Right lobe of liver (tissue), 6 donors: Measurements from ENCODE around the gene TBX2. TPM values are rescaled to one million over a fixed set of nuclear protein-coding genes. Genes with fewer than 3 reads are reported as not detected.

Source experiments
- ATAC-seq, 4 donors: fragments of 200-7000 bp; cut with Tn5 transposase; one replicate each; pipeline ENCODE4 v1.9.1; 2020; ENCODE audit warnings: mild to moderate bottlenecking in 4 of 4, moderate library complexity in 4 of 4
- DNase-seq, 3 donors: peaks; one replicate each; pipeline ENCODE4 v3.0.0-alpha.2; 2020
- H3K27ac ChIP-seq, 3 donors: fragments of 200-600 bp; one replicate each; pipeline ENCODE4 v1.8.0; 2022
- H3K27me3 ChIP-seq, 2 donors: fragments of 200-600 bp; one replicate each; pipeline ENCODE4 v1.8.0; 2022
- H3K36me3 ChIP-seq, 4 donors: fragments of 200-600 bp; sonication (generic) in 1 of 4; one replicate each; pipeline versions ENCODE4 v1.5.1 to v1.8.0; 2017 to 2022; ENCODE audit warnings: control low read depth in 1 of 4
- H3K4me1 ChIP-seq, 4 donors: fragments of 200-600 bp; sonication (generic) in 1 of 4; one replicate each; pipeline versions ENCODE4 v1.5.1 to v1.8.0; 2017 to 2022; ENCODE audit warnings: control low read depth in 1 of 4
- H3K4me3 ChIP-seq, 3 donors: fragments of 200-600 bp; one replicate each; pipeline ENCODE4 v1.8.0; 2022
- H3K9me3 ChIP-seq, 4 donors: fragments of 200-600 bp; sonication (generic) in 1 of 4; one replicate each; pipeline versions ENCODE4 v1.5.1 to v1.8.0; 2017 to 2022; ENCODE audit warnings: control low read depth in 1 of 4
- CTCF ChIP-seq, 4 donors: fragments of 200-600 bp in 3 of 4; fragments of 450-650 bp in 1 of 4; IDR thresholded peaks; one replicate each; pipeline versions ENCODE4 v1.5.1 to v1.8.0; 2016 to 2022; ENCODE audit warnings: antibody characterized with exemption in 4 of 4, mild to moderate bottlenecking in 2 of 4
- POLR2A ChIP-seq: fragments of 450-650 bp; IDR thresholded peaks from one replicate; pipeline ENCODE4 v1.6.1; 2017; ENCODE audit warnings: antibody characterized with exemption, mild to moderate bottlenecking
- WGBS: methylation state at CpG from one replicate; pipeline ENCODE4 v1.1.6; 2018; ENCODE audit warnings: low coverage, low lambda C conversion rate; ENCODE audit not compliant: insufficient coverage; ENCODE audit errors: missing lambda C conversion rate; 5-methylcytosine and 5-hydroxymethylcytosine counted together
- intact Hi-C, 2 donors: fragments of 100-400 bp; cut with DNase I; formaldehyde crosslinking; loops; one replicate each; pipeline versions ENCODE4 v1.11.2 to v1.14.1; 2022
- total RNA-seq, 6 experiments: library from RNA; depleted of rRNA in 2 of 6; stranded (reverse); fragments of >200 nt in 2 of 6; fragmentation: NEBNext Ultra II Directional in 3 of 6; extraction: Animal tissue kit (Norgen Biotek cat#: 25700) in 3 of 6; gene quantifications; one replicate each; pipeline versions ENCODE4 v1.1.0 to v1.2.4, GENCODE V29; 2016 to 2023
- donor health status: DM: no; HTN: yes; CAD: no.
- donor health status: DM: no; HTN: no; CAD: no.
- donor health status: DM: no; HTN: no; CAD: no.
- donor health status: DM: no; HTN: yes; CAD: no.
- donor health status: DM: no; HTN: yes; CAD: no.

The TBX2 gene
- total RNA-seq, 6 experiments from 2014 or later: 1.9 to 4.4 (median 2.7) TPM

- Histone ChIP-seq H3K9me3 (no peaks in the 10 kb centered on the region), H3K27me3 (no peaks in the 10 kb centered on the region), H3K36me3 (no peaks in the 10 kb centered on the region), H3K27ac (peak overlapping the region; percentile 21 to 76 (median 26)), H3K4me1 (peaks cover 0 to 22% (median 0%) of the 10 kb centered on the region in 4 donors), H3K4me3 (peak overlapping the region; percentile 54 to 58 (median 58))
- intact Hi-C loops: loop anchor here in 1 of 2 donors (5.0 to 10.0 kb wide), 2 partner anchors 408 to 424 kb away; no protein-coding TSS in a partner anchor
- ATAC-seq (peak; percentile 62 to 65 (median 64)), DNase-seq (peak; percentile 81 to 88 (median 83))
- TF ChIP-seq POLR2A (no peak), CTCF (IDR thresholded peaks at IDR 0.05) (peak; percentile 41 to 49 (median 46))
- WGBS: 10% methylated on average over 29 of the region's 48 CpGs
These were observed 10.7 kb downstream of the TBX2 start for GRCh38 chr17:61410141-61411010.

- DNase-seq (no peak), ATAC-seq (no peak)
- H3K9me3 ChIP-seq: no peaks in the 10 kb centered on the region
- 4% methylated on average over 5 of the region's 29 CpGs for WGBS
- H3K4me3 ChIP-seq: peak overlapping the region; percentile 54 to 58 (median 58)
- intact Hi-C loops: loop anchor here in 1 of 2 donors (5.0 to 10.0 kb wide), 2 partner anchors 409 to 424 kb away; no protein-coding TSS in a partner anchor
- peaks cover 0 to 22% (median 0%) of the 10 kb centered on the region in 4 donors for H3K4me1 ChIP-seq
- H3K36me3 ChIP-seq: no peaks in the 10 kb centered on the region
- no peak for TF ChIP-seq POLR2A
- peak in 1 of 4 donors; percentile 4 for TF ChIP-seq CTCF (IDR thresholded peaks at IDR 0.05)
- H3K27me3 ChIP-seq: no peaks in the 10 kb centered on the region
- peak overlapping the region; percentile 55 to 84 (median 76) for H3K27ac ChIP-seq
These were observed 11.3 kb downstream of the TBX2 start for GRCh38 chr17:61411011-61411260.

- peak; percentile 6 for TF ChIP-seq POLR2A
- peak in 2 of 4 donors; percentile 1 to 9 for TF ChIP-seq CTCF (IDR thresholded peaks at IDR 0.05)
- no peaks in the 10 kb centered on the region for H3K36me3 ChIP-seq
- peaks cover 0 to 22% (median 0%) of the 10 kb centered on the region in 4 donors for H3K4me1 ChIP-seq
- WGBS: 2% methylated on average over 20 of the region's 75 CpGs
- intact Hi-C loops: loop anchor here in 1 of 2 donors (5.0 to 10.0 kb wide), 2 partner anchors 409 to 423 kb away; no protein-coding TSS in a partner anchor
- peak overlapping the region; percentile 55 to 84 (median 76) for H3K27ac ChIP-seq
- DNase-seq: peak; percentile 64 to 70 (median 65)
- H3K4me3 ChIP-seq: peak overlapping the region; percentile 54 to 58 (median 58)
- peak; percentile 35 to 48 (median 40) for ATAC-seq
- H3K9me3 ChIP-seq: no peaks in the 10 kb centered on the region
- no peaks in the 10 kb centered on the region for H3K27me3 ChIP-seq
These were observed 11.9 kb downstream of the TBX2 start for GRCh38 chr17:61411261-61412142.

DNA sequence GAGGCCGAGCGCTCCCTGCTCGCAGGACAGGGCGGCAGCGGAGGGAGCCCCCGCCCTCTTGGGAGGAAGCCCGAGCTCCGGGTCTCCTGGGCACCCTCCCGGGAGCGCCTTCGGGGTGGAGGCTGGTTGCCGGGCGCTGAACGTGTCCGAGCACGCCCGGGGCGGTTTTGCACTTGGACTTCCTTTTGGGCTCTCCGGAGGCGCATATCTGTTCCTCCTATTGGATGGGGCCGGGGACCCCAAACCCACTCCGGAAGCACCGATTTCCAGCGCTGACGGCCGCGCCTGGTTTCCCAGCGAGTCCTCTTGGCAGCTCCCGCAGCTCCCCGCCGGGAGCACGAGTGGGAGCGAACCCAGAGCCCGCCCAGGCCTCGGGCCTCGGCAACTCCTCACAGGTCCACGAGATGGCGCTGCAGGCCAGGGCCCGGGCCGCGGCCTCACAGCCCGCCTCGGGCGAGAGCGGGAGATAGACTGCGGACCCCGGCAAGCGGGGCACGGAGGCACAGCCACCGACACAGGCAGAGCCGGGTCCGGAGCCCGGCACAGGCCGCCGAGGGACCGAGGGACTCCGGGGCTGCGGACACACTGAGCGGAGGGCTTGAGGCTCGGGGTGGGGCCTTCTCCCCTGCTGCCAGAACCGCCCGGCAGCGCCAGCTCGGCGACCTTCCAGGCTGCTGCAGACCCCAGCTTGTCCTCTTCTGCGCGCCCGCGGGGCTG is 12.7 kb downstream of the TBX2 start:
- ATAC-seq: peak; percentile 76 to 82 (median 78)
- H3K9me3 ChIP-seq: no peaks in the 10 kb centered on the region
- intact Hi-C loops: loop anchor here in 1 of 2 donors (5.0 to 10.0 kb wide), 2 partner anchors 410 to 422 kb away; no protein-coding TSS in a partner anchor
- no peaks in the 10 kb centered on the region for H3K27me3 ChIP-seq
- peak; percentile 83 to 84 (median 84) for DNase-seq
- H3K4me3 ChIP-seq: peak overlapping the region; percentile 54 to 58 (median 58)
- H3K36me3 ChIP-seq: no peaks in the 10 kb centered on the region
- peaks cover 0 to 29% (median 2%) of the 10 kb centered on the region in 4 donors for H3K4me1 ChIP-seq
- 0% methylated on average over 1 of the region's 69 CpGs for WGBS
- peak overlapping the region; percentile 55 to 84 (median 76) for H3K27ac ChIP-seq
- TF ChIP-seq POLR2A (peak; percentile 24), CTCF (IDR thresholded peaks at IDR 0.05) (peak; percentile 99 to 100 (median 99))
